Fibroblast of lung (primary cell): ENCODE results near the gene TXNL4B. TPM values are rescaled to one million over a fixed set of nuclear protein-coding genes. Genes with fewer than 3 reads are reported as not detected.

Experiments
- DNase-seq, 2 donors: peaks; one replicate each; pipeline versions ENCODE4 v3.0.0 to v3.0.0-alpha.2; 2010; ENCODE audit warnings: low read depth in 2 of 2
- H2AFZ ChIP-seq: 2 replicates; pipeline ENCODE4 v1.5.1; 2012; ENCODE audit warnings: low read length, control low read depth, inconsistent platforms
- H3K27ac ChIP-seq: 2 replicates; pipeline ENCODE4 v1.5.1; 2011; ENCODE audit warnings: low read length, control low read depth; ENCODE audit not compliant: insufficient read depth
- H3K27me3 ChIP-seq: 2 replicates; pipeline ENCODE4 v1.5.1; 2011; ENCODE audit warnings: mild to moderate bottlenecking, low read length; ENCODE audit not compliant: control insufficient read depth, insufficient read depth
- H3K36me3 ChIP-seq: 2 replicates; pipeline ENCODE4 v1.5.1; 2011; ENCODE audit warnings: low read length; ENCODE audit not compliant: control insufficient read depth, insufficient read depth
- H3K4me1 ChIP-seq: 2 replicates; pipeline ENCODE4 v1.5.1; 2011; ENCODE audit warnings: low read length; ENCODE audit not compliant: control insufficient read depth, insufficient read depth; ENCODE audit errors: extremely low read depth
- H3K4me2 ChIP-seq: 2 replicates; pipeline ENCODE4 v1.5.1; 2011; ENCODE audit warnings: low read length, control low read depth; ENCODE audit not compliant: insufficient read depth; ENCODE audit errors: extremely low read depth
- H3K4me3 ChIP-seq, 4 experiments: fragments of 200-600 bp in 1 of 4; sonication (generic) in 1 of 4; replicated peaks in 1 of 4; 2 replicates each; pipeline ENCODE4 v1.5.1; 2011 to 2016; ENCODE audit warnings: low read length in 4 of 4, low read depth in 3 of 4, mild to moderate bottlenecking in 3 of 4, control low read depth in 2 of 4, inconsistent platforms in 1 of 4, mixed read lengths in 1 of 4; ENCODE audit not compliant: insufficient read depth in 1 of 4; ENCODE audit errors: control extremely low read depth in 1 of 4
- H3K79me2 ChIP-seq: 2 replicates; pipeline ENCODE4 v1.5.1; 2012; ENCODE audit warnings: mild to moderate bottlenecking, low read length, inconsistent platforms; ENCODE audit not compliant: control insufficient read depth, insufficient read depth
- H3K9ac ChIP-seq: 2 replicates; pipeline ENCODE4 v1.5.1; 2011; ENCODE audit warnings: mild to moderate bottlenecking, low read length, control low read depth; ENCODE audit not compliant: insufficient read depth
- H3K9me3 ChIP-seq: 2 replicates; pipeline ENCODE4 v1.5.1; 2012; ENCODE audit warnings: low read depth, low read length; ENCODE audit not compliant: control insufficient read depth, insufficient read depth
- H4K20me1 ChIP-seq: 2 replicates; pipeline ENCODE4 v1.5.1; 2011; ENCODE audit warnings: low read length; ENCODE audit not compliant: control insufficient read depth, insufficient read depth; ENCODE audit errors: extremely low read depth
- CTCF ChIP-seq, 2 donors: IDR thresholded peaks in 1 of 2; conservative IDR thresholded peaks in 1 of 2; 1 replicate in 1 of 2; 2 replicates in 1 of 2; pipeline ENCODE4 v1.5.1; 2011 to 2012; ENCODE audit warnings: low read length in 2 of 2, control low read depth in 1 of 2, inconsistent platforms in 1 of 2, low read depth in 1 of 2, mild to moderate bottlenecking in 1 of 2
- EZH2 ChIP-seq: IDR thresholded peaks from 2 replicates; pipeline ENCODE4 v1.5.1; 2012; ENCODE audit warnings: low read length, control low read depth, mild to moderate bottlenecking; ENCODE audit errors: missing control alignments
- polyA plus RNA-seq, 2 donors: library from polyadenylated mRNA; depleted of rRNA in 1 of 2; stranded (reverse) in 1 of 2; unstranded in 1 of 2; fragments of >200 nt; gene quantifications; 2 replicates each; pipeline ENCODE4 v1.2.1, GENCODE V29; 2011 to 2012; ENCODE audit warnings: missing spikeins in 1 of 2
- total RNA-seq: library from RNA; depleted of rRNA; stranded (reverse); fragments of >200 nt; gene quantifications from 2 replicates; pipeline ENCODE4 v1.2.1, GENCODE V29; 2014

TXNL4B gene
- total and polyA plus RNA-seq, 2 donors (not counting 1 experiment from before 2014, with no cell fraction given): 8.3 to 14.5 TPM

- Histone ChIP-seq H2AFZ (no peak overlapping the region), H4K20me1 (no peaks in the 10 kb centered on the region), H3K36me3 (no peaks in the 10 kb centered on the region), H3K27ac (no peak overlapping the region), H3K9ac (no peak overlapping the region), H3K4me2 (no peak overlapping the region), H3K27me3 (no peaks in the 10 kb centered on the region), H3K79me2 (no peaks in the 10 kb centered on the region), H3K4me3 (no peak overlapping the region), H3K4me1 (no peaks in the 10 kb centered on the region), H3K9me3 (no peaks in the 10 kb centered on the region)
- DNase-seq: no peak
- TF ChIP-seq EZH2: no peak
- TF ChIP-seq CTCF (conservative IDR thresholded peaks at IDR 0.05 in 1 of 2, IDR thresholded peaks at IDR 0.05 in 1 of 2; ENCODE audit: low read depth in 1 of 2, low read length in 2 of 2): no peak
Measured at GRCh38 chr16:72138064-72138572, 44.7 kb upstream of the TXNL4B start.

- no peak overlapping the region for H3K9ac ChIP-seq
- TF ChIP-seq CTCF (conservative IDR thresholded peaks at IDR 0.05 in 1 of 2, IDR thresholded peaks at IDR 0.05 in 1 of 2; ENCODE audit: low read depth in 1 of 2, low read length in 2 of 2): no peak
- TF ChIP-seq EZH2: no peak
- no peaks in the 10 kb centered on the region for H3K4me1 ChIP-seq
- H3K4me2 ChIP-seq: no peak overlapping the region
- H3K4me3 ChIP-seq: no peak overlapping the region
- H3K27me3 ChIP-seq: no peaks in the 10 kb centered on the region
- H2AFZ ChIP-seq: no peak overlapping the region
- no peak for DNase-seq
- H3K27ac ChIP-seq: no peak overlapping the region
- H4K20me1 ChIP-seq: no peaks in the 10 kb centered on the region
- H3K36me3 ChIP-seq: no peaks in the 10 kb centered on the region
- H3K9me3 ChIP-seq: no peaks in the 10 kb centered on the region
- no peaks in the 10 kb centered on the region for H3K79me2 ChIP-seq
Measured at GRCh38 chr16:72137380-72138063, 44.1 kb upstream of the TXNL4B start.

GRCh38 chr16:72134507-72134906 is 41.1 kb upstream of the TXNL4B start:
- Histone ChIP-seq H3K27ac (no peak overlapping the region), H3K4me1 (no peaks in the 10 kb centered on the region), H3K36me3 (no peaks in the 10 kb centered on the region), H3K4me2 (no peak overlapping the region), H3K4me3 (no peak overlapping the region), H3K79me2 (no peaks in the 10 kb centered on the region), H2AFZ (no peak overlapping the region), H3K27me3 (no peaks in the 10 kb centered on the region), H3K9ac (no peak overlapping the region), H3K9me3 (no peaks in the 10 kb centered on the region), H4K20me1 (no peaks in the 10 kb centered on the region)
- no peak for TF ChIP-seq CTCF (conservative IDR thresholded peaks at IDR 0.05 in 1 of 2, IDR thresholded peaks at IDR 0.05 in 1 of 2; ENCODE audit: low read depth in 1 of 2, low read length in 2 of 2)
- no peak for DNase-seq
